Measurements from ENCODE around the gene POU6F2. TPM values are rescaled to one million over a fixed set of nuclear protein-coding genes. Genes with fewer than 3 reads are reported as not detected.

The POU6F2 gene
- total and polyA plus RNA-seq, 9 of the 15 experiments (the other 6 are each of a cell fraction or from before 2014, with no cell fraction given): 0.29 to 1.5 (median 0.96) TPM

GRCh38 chr7:39360766-39361165, 383.1 kb downstream of the POU6F2 start (continued):
- TF ChIP-seq ZBTB8A (IDR thresholded peaks at IDR 0.05; ENCODE audit: partially characterized antibody): no peak
- TF ChIP-seq, protein P1, sequence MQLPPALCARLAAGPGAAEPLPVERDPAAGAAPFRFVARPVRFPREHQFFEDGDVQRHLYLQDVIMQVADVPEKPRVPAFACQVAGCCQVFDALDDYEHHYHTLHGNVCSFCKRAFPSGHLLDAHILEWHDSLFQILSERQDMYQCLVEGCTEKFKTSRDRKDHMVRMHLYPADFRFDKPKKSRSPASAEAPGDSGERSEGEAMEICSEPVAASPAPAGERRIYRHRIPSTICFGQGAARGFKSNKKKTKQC (CRISPR knock-in tag; IDR thresholded peaks at IDR 0.05): no peak
- no peak for TF ChIP-seq ZBED1 (IDR thresholded peaks at IDR 0.05)
- no peak for TF ChIP-seq ZNF280B (CRISPR knock-in tag; IDR thresholded peaks at IDR 0.05)
- no peak for TF ChIP-seq FOXP4 (CRISPR knock-in tag; IDR thresholded peaks at IDR 0.05; ENCODE audit: borderline replicate concordance)
- TF ChIP-seq GMEB1 (CRISPR knock-in tag; IDR thresholded peaks at IDR 0.05): no peak
- TF ChIP-seq ZKSCAN1 (IDR thresholded peaks at IDR 0.05; ENCODE audit: low read depth, low read length): no peak
- TF ChIP-seq TRIM28 (IDR thresholded peaks at IDR 0.05): no peak
- TF ChIP-seq, protein P2, sequence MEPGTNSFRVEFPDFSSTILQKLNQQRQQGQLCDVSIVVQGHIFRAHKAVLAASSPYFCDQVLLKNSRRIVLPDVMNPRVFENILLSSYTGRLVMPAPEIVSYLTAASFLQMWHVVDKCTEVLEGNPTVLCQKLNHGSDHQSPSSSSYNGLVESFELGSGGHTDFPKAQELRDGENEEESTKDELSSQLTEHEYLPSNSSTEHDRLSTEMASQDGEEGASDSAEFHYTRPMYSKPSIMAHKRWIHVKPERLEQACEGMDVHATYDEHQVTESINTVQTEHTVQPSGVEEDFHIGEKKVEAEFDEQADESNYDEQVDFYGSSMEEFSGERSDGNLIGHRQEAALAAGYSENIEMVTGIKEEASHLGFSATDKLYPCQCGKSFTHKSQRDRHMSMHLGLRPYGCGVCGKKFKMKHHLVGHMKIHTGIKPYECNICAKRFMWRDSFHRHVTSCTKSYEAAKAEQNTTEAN (CRISPR knock-in tag; IDR thresholded peaks at IDR 0.05): no peak
